PC-3 (cell line): ENCODE data around the gene SLCO3A1. TPM values are rescaled to one million over a fixed set of nuclear protein-coding genes. Genes with fewer than 3 reads are reported as not detected.

Experiments
- ATAC-seq: fragments of 200-7000 bp; cut with Tn5 transposase; 2 replicates; pipeline ENCODE4 v1.9.1; 2020; ENCODE audit warnings: mild to moderate bottlenecking, moderate library complexity
- BruUV-seq: library from RNA; stranded (reverse); fragments of 400-500 nt; replicated peaks from 2 replicates; lab custom pipeline; 2021; lab: Mats Ljungman, UMichigan
- CTCF ChIA-PET: fragments of 300-600 bp; sonication (Branson Sonifier 250); formaldehyde crosslinking; loops from one replicate; lab custom pipeline; 2022; ENCODE audit warnings: antibody characterized with exemption; lab: Charles Lee
- POLR2A ChIA-PET: fragments of 300-600 bp; sonication (Branson Sonifier 250); formaldehyde crosslinking; loops from one replicate; lab custom pipeline; 2022; ENCODE audit warnings: antibody characterized with exemption; ENCODE audit not compliant: unreplicated experiment; lab: Charles Lee
- DNase-seq: peaks from one replicate; pipeline ENCODE4 v3.0.0-alpha.2; 2015
- H2AFZ ChIP-seq: fragments of 300-600 bp; sonication (generic); 2 replicates; pipeline ENCODE4 v1.6.0; 2016; ENCODE audit warnings: antibody characterized with exemption, low read length
- H3F3A ChIP-seq: fragments of 300-600 bp; sonication (generic); one replicate; pipeline ENCODE4 v1.6.0; 2017; ENCODE audit warnings: antibody characterized with exemption, low read length, control low read depth, mild to moderate bottlenecking; ENCODE audit not compliant: unreplicated experiment
- H3K27ac ChIP-seq: fragments of 300-600 bp; sonication (generic); 2 replicates; pipeline ENCODE4 v1.5.1; 2016; ENCODE audit warnings: mild to moderate bottlenecking, low read length
- H3K27me3 ChIP-seq: fragments of 300-600 bp; sonication (generic); 2 replicates; pipeline ENCODE4 v1.6.1; 2016; ENCODE audit warnings: low read length, mixed read lengths
- H3K36me3 ChIP-seq: fragments of 300-600 bp; sonication (generic); 2 replicates; pipeline ENCODE4 v1.6.1; 2016; ENCODE audit warnings: low read depth, mixed run types, low read length, mixed read lengths
- H3K4me1 ChIP-seq: fragments of 300-600 bp; sonication (generic); 2 replicates; pipeline ENCODE4 v1.5.1; 2016; ENCODE audit warnings: low read length; ENCODE audit not compliant: insufficient read depth
- H3K4me2 ChIP-seq: fragments of 300-600 bp; sonication (generic); 2 replicates; pipeline ENCODE4 v1.6.0; 2016; ENCODE audit warnings: low read length
- H3K4me3 ChIP-seq: fragments of 300-600 bp; sonication (generic); 2 replicates; pipeline ENCODE4 v1.5.1; 2016; ENCODE audit warnings: mild to moderate bottlenecking, low read length, mixed read lengths
- H3K79me2 ChIP-seq: fragments of 300-600 bp; sonication (generic); 2 replicates; pipeline ENCODE4 v1.6.1; 2017; ENCODE audit warnings: low read length, mixed read lengths
- H3K9ac ChIP-seq: fragments of 300-600 bp; sonication (generic); 2 replicates; pipeline ENCODE4 v1.6.0; 2016; ENCODE audit warnings: mild to moderate bottlenecking, low read length
- H3K9me2 ChIP-seq: fragments of 300-600 bp; sonication (generic); replicated peaks from 2 replicates; pipeline ENCODE4 v1.6.1; 2016; ENCODE audit warnings: mixed run types, low read length, mixed read lengths
- H3K9me3 ChIP-seq: fragments of 300-600 bp; sonication (generic); 2 replicates; pipeline ENCODE4 v1.6.1; 2016; ENCODE audit warnings: low read length, mixed read lengths
- H4K20me1 ChIP-seq: fragments of 300-600 bp; sonication (generic); 2 replicates; pipeline ENCODE4 v1.6.1; 2016; ENCODE audit warnings: low read length, mixed read lengths
- EZH2 ChIP-seq: fragments of 300-600 bp; sonication (generic); IDR thresholded peaks from one replicate; pipeline ENCODE4 v1.6.1; 2017; ENCODE audit warnings: antibody characterized with exemption, mild to moderate bottlenecking, low read length; ENCODE audit not compliant: unreplicated experiment
- EZH2phosphoT487 ChIP-seq: fragments of 300-600 bp; sonication (generic); IDR thresholded peaks from 2 replicates; pipeline ENCODE4 v1.6.1; 2018; ENCODE audit warnings: mild to moderate bottlenecking, antibody characterized with exemption, low read length, borderline replicate concordance
- intact Hi-C: fragments of 100-400 bp; cut with micrococcal nuclease; formaldehyde crosslinking; loops from 2 replicates; pipeline ENCODE4 v1.9.0; 2023
- total RNA-seq: library from RNA; depleted of rRNA; stranded (reverse); fragments of >200 nt; gene quantifications from 2 replicates; pipeline ENCODE4 v1.2.3, GENCODE V29; 2014
- TF ChIP-seq, protein P1 (sequence below): fragments of 300-600 bp; sonication (generic); conservative IDR thresholded peaks from 2 replicates; pipeline ENCODE4 v1.5.1; 2017; ENCODE audit warnings: antibody characterized with exemption, low read depth, mild to moderate bottlenecking, low read length

SLCO3A1 gene
- total RNA-seq, 1 experiment from 2014 or later, result 0.07 TPM

DNA sequence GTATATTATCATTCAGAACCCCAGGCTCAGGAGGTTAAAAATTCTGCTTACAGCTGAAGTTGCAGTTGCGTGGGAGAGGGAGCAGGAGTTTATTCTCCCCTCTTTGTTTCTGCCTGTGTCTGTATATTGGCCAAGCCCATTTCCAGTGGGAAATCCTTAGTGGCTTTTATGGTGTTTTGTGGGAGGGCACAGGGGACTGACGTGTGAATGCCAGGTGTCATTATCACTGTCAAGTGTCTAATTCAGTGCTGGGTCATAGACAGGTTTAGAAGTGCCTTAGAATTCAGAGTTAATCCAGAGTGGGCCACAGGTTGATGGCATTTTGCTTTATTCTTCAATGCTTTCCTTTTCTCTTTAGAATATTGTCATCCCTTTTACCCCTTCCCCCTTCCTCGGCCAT lies 33.4 kb downstream of the SLCO3A1 start:
- H3K36me3 ChIP-seq, result no peaks in the 10 kb centered on the region
- no peak overlapping the region for H3K4me2 ChIP-seq
- ATAC-seq (no peak), DNase-seq (no peak)
- ChIA-PET CTCF (no interaction called here), POLR2A (no interaction called here)
- no peak overlapping the region for H3K9ac ChIP-seq
- intact Hi-C loops, result no loop called here
- H3K4me1 ChIP-seq, result peaks cover 12% of the 10 kb centered on the region
- H3K79me2 ChIP-seq, result no peaks in the 10 kb centered on the region
- H3K9me2 ChIP-seq, result no peaks in the 10 kb centered on the region
- no peak overlapping the region for H3K4me3 ChIP-seq
- no peak overlapping the region for H3K27ac ChIP-seq
- H3K27me3 ChIP-seq, result peaks cover 26% of the 10 kb centered on the region
- H4K20me1 ChIP-seq, result no peaks in the 10 kb centered on the region
- H2AFZ ChIP-seq, result no peak overlapping the region
- H3K9me3 ChIP-seq, result no peaks in the 10 kb centered on the region
- TF ChIP-seq, protein P1, sequence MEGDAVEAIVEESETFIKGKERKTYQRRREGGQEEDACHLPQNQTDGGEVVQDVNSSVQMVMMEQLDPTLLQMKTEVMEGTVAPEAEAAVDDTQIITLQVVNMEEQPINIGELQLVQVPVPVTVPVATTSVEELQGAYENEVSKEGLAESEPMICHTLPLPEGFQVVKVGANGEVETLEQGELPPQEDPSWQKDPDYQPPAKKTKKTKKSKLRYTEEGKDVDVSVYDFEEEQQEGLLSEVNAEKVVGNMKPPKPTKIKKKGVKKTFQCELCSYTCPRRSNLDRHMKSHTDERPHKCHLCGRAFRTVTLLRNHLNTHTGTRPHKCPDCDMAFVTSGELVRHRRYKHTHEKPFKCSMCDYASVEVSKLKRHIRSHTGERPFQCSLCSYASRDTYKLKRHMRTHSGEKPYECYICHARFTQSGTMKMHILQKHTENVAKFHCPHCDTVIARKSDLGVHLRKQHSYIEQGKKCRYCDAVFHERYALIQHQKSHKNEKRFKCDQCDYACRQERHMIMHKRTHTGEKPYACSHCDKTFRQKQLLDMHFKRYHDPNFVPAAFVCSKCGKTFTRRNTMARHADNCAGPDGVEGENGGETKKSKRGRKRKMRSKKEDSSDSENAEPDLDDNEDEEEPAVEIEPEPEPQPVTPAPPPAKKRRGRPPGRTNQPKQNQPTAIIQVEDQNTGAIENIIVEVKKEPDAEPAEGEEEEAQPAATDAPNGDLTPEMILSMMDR, result no peak
- TF ChIP-seq EZH2, result no peak
- TF ChIP-seq EZH2phosphoT487, result no peak
- BruUV-seq, result no TSS peak
- no peaks in the 10 kb centered on the region for H3F3A ChIP-seq

DNA sequence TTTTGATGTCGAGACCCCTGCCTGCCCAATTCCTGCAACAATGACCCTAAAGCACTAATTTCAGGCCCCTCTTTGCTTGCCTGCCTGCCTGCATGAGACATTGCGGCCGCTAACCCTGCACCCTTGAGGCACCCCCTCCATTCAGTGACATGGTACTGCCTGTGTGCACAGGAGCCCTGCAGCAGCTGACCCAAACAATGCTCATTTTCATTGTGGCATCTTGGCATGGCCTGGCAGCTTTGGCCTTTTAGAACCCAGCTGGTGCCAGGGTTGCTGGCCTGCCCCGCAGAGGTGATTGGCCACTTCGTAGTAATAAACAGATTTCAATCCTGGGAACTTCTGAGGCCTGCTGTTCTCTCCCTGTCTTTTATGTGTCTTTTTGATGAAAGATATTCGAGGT lies 33.8 kb downstream of the SLCO3A1 start:
- ChIA-PET POLR2A (no interaction called here), CTCF (no interaction called here)
- Histone ChIP-seq H3K27me3 (peaks cover 24% of the 10 kb centered on the region; the same call in 1 of the 2 replicates), H2AFZ (no peak overlapping the region), H3K9me2 (no peaks in the 10 kb centered on the region), H4K20me1 (no peaks in the 10 kb centered on the region), H3F3A (no peaks in the 10 kb centered on the region), H3K27ac (no peak overlapping the region), H3K9me3 (no peaks in the 10 kb centered on the region), H3K4me1 (peaks cover 12% of the 10 kb centered on the region), H3K36me3 (no peaks in the 10 kb centered on the region), H3K79me2 (no peaks in the 10 kb centered on the region), H3K4me3 (no peak overlapping the region), H3K9ac (no peak overlapping the region), H3K4me2 (no peak overlapping the region)
- DNase-seq (no peak), ATAC-seq (no peak)
- BruUV-seq, result no TSS peak
- intact Hi-C loops, result no loop called here
- no peak for TF ChIP-seq EZH2phosphoT487

GRCh38 chr15:91887921-91888373 lies 34.4 kb downstream of the SLCO3A1 start:
- Histone ChIP-seq H3K36me3 (no peaks in the 10 kb centered on the region), H3K9me3 (no peaks in the 10 kb centered on the region), H3K9me2 (no peaks in the 10 kb centered on the region), H4K20me1 (no peaks in the 10 kb centered on the region), H3K27me3 (peaks cover 21% of the 10 kb centered on the region; the same call in 1 of the 2 replicates), H3K4me2 (no peak overlapping the region), H3K4me3 (no peak overlapping the region), H3K27ac (no peak overlapping the region), H3K9ac (no peak overlapping the region), H2AFZ (no peak overlapping the region), H3K4me1 (peaks cover 12% of the 10 kb centered on the region), H3K79me2 (no peaks in the 10 kb centered on the region), H3F3A (no peaks in the 10 kb centered on the region)
- intact Hi-C loops, result no loop called here
- ATAC-seq (no peak), DNase-seq (no peak)
- CTCF ChIA-PET, result no interaction called here
- TF ChIP-seq EZH2, result no peak
- TF ChIP-seq EZH2phosphoT487, result no peak
- TF ChIP-seq, protein P1, result no peak
- POLR2A ChIA-PET, result no interaction called here
- no TSS peak for BruUV-seq
